ENCODE measurements around the gene MAP3K12.

MAP3K12 gene

GRCh38 chr12:53467880-53468279, 31.4 kb downstream of the MAP3K12 start:
- TF ChIP-seq POLR2AphosphoS5 (IDR thresholded peaks at IDR 0.05; ENCODE audit: low read depth) (no peak), SPI1 (IDR thresholded peaks at IDR 0.05; ENCODE audit: borderline replicate concordance, low read depth) (no peak), GABPA (IDR thresholded peaks at IDR 0.05; ENCODE audit: low read depth) (no peak), CTCF (IDR thresholded peaks at IDR 0.05; ENCODE audit: insufficient read depth, low read length) (no peak)
- TF ChIP-seq, protein P1, sequence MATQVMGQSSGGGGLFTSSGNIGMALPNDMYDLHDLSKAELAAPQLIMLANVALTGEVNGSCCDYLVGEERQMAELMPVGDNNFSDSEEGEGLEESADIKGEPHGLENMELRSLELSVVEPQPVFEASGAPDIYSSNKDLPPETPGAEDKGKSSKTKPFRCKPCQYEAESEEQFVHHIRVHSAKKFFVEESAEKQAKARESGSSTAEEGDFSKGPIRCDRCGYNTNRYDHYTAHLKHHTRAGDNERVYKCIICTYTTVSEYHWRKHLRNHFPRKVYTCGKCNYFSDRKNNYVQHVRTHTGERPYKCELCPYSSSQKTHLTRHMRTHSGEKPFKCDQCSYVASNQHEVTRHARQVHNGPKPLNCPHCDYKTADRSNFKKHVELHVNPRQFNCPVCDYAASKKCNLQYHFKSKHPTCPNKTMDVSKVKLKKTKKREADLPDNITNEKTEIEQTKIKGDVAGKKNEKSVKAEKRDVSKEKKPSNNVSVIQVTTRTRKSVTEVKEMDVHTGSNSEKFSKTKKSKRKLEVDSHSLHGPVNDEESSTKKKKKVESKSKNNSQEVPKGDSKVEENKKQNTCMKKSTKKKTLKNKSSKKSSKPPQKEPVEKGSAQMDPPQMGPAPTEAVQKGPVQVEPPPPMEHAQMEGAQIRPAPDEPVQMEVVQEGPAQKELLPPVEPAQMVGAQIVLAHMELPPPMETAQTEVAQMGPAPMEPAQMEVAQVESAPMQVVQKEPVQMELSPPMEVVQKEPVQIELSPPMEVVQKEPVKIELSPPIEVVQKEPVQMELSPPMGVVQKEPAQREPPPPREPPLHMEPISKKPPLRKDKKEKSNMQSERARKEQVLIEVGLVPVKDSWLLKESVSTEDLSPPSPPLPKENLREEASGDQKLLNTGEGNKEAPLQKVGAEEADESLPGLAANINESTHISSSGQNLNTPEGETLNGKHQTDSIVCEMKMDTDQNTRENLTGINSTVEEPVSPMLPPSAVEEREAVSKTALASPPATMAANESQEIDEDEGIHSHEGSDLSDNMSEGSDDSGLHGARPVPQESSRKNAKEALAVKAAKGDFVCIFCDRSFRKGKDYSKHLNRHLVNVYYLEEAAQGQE (IDR thresholded peaks at IDR 0.05; ENCODE audit: insufficient replicate concordance, low read depth): no peak
- DNase-seq (ENCODE audit: low read depth in 1 of 2, low spot score in 1 of 2): no peak
- no peak overlapping the region for H3K27ac ChIP-seq (replicated peaks)
- H3K4me3 ChIP-seq (replicated peaks; ENCODE audit: insufficient read depth, low read length): no peak overlapping the region
- H3K27me3 ChIP-seq (ENCODE audit: insufficient read depth, poor library complexity, severe bottlenecking): no peaks in the 10 kb centered on the region

DNA sequence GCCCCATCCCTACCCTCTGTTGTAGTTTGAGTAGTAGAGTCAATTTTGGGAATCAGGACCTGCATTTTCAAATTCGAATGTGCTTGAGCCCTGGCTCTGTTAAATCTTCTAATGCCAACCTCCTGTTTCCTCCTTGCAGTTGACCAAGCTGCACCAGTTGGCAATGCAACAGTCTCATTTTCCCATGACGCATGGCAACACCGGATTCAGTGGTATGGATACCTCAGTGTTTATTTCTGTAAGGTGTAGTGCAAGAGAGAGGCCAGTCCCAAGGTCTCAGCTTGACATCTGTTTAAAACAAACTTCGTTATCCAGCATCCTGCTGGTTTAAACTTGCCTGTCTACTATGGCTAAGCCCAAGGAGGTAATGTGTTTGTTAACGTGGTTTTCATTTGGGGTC, 32.2 kb downstream of the MAP3K12 start:
- no peak for TF ChIP-seq SPI1 (IDR thresholded peaks at IDR 0.05; ENCODE audit: borderline replicate concordance, low read depth)
- TF ChIP-seq CTCF (IDR thresholded peaks at IDR 0.05; ENCODE audit: insufficient read depth, low read length): no peak
- TF ChIP-seq POLR2AphosphoS5 (IDR thresholded peaks at IDR 0.05; ENCODE audit: low read depth): no peak
- no peak for TF ChIP-seq GABPA (IDR thresholded peaks at IDR 0.05; ENCODE audit: low read depth)
- TF ChIP-seq, protein P1 (IDR thresholded peaks at IDR 0.05; ENCODE audit: insufficient replicate concordance, low read depth): no peak

GRCh38 chr12:53466640-53467039, 32.6 kb downstream of the MAP3K12 start:
- DNase-seq (ENCODE audit: low read depth in 1 of 2, low spot score in 1 of 2): no peak
- H3K27me3 ChIP-seq (ENCODE audit: insufficient read depth, poor library complexity, severe bottlenecking): no peaks in the 10 kb centered on the region
- TF ChIP-seq POLR2AphosphoS5 (IDR thresholded peaks at IDR 0.05; ENCODE audit: low read depth) (no peak), GABPA (IDR thresholded peaks at IDR 0.05; ENCODE audit: low read depth) (no peak), CTCF (IDR thresholded peaks at IDR 0.05; ENCODE audit: insufficient read depth, low read length) (no peak), SPI1 (IDR thresholded peaks at IDR 0.05; ENCODE audit: borderline replicate concordance, low read depth) (no peak)
- TF ChIP-seq, protein P1 (IDR thresholded peaks at IDR 0.05; ENCODE audit: insufficient replicate concordance, low read depth): no peak
- no peak overlapping the region for H3K4me3 ChIP-seq (replicated peaks; ENCODE audit: insufficient read depth, low read length)
- no peak overlapping the region; the same call in 1 of the 2 replicates for H3K27ac ChIP-seq (replicated peaks)

More for the DNA sequence above, 32.2 kb downstream of the MAP3K12 start:
- no peaks in the 10 kb centered on the region for H3K27me3 ChIP-seq (ENCODE audit: insufficient read depth, poor library complexity, severe bottlenecking)
- H3K27ac ChIP-seq (replicated peaks): no peak overlapping the region
- no peak for DNase-seq (ENCODE audit: low read depth in 1 of 2, low spot score in 1 of 2)
- H3K4me3 ChIP-seq (replicated peaks; ENCODE audit: insufficient read depth, low read length): no peak overlapping the region
